Aorta (tissue), 5 donors: ENCODE data around the gene AQP12B. TPM values are rescaled to one million over a fixed set of nuclear protein-coding genes. Genes with fewer than 3 reads are reported as not detected.

Source experiments
- ATAC-seq: fragments of 200-7000 bp; cut with Tn5 transposase; one replicate; pipeline ENCODE4 v1.9.1; 2022; ENCODE audit warnings: moderate library complexity; ENCODE audit not compliant: low FRiP score
- DNase-seq, 2 donors: peaks; one replicate each; pipeline ENCODE4 v3.0.0-alpha.2; 2020
- H3K27ac ChIP-seq, 2 donors: one replicate each; pipeline ENCODE4 v1.5.1; 2013; ENCODE audit warnings: low read length in 2 of 2, mild to moderate bottlenecking in 2 of 2, moderate library complexity in 2 of 2, control low read depth in 1 of 2, inconsistent platforms in 1 of 2, low read depth in 1 of 2
- H3K27me3 ChIP-seq, 2 donors: one replicate each; pipeline ENCODE4 v1.6.1; 2013; ENCODE audit warnings: control low read depth in 1 of 2, low read length in 1 of 2, mild to moderate bottlenecking in 1 of 2, moderate library complexity in 1 of 2; ENCODE audit not compliant: insufficient read depth in 2 of 2, control insufficient read depth in 1 of 2
- H3K36me3 ChIP-seq, 2 donors: one replicate each; pipeline ENCODE4 v1.6.1; 2013; ENCODE audit warnings: control low read depth in 1 of 2, low read length in 1 of 2, mild to moderate bottlenecking in 1 of 2; ENCODE audit not compliant: insufficient read depth in 2 of 2, control insufficient read depth in 1 of 2
- H3K4me1 ChIP-seq, 2 donors: one replicate each; pipeline ENCODE4 v1.6.1; 2013; ENCODE audit warnings: low read length in 2 of 2, control low read depth in 1 of 2, mild to moderate bottlenecking in 1 of 2, moderate library complexity in 1 of 2; ENCODE audit not compliant: insufficient read depth in 2 of 2, control insufficient read depth in 1 of 2
- H3K4me3 ChIP-seq, 2 donors: one replicate each; pipeline ENCODE4 v1.5.1; 2013; ENCODE audit warnings: low read length in 2 of 2, control low read depth in 1 of 2, mild to moderate bottlenecking in 1 of 2
- H3K9me3 ChIP-seq: one replicate; pipeline ENCODE4 v1.6.1; 2013; ENCODE audit warnings: mild to moderate bottlenecking, low read length; ENCODE audit not compliant: control insufficient read depth
- WGBS, 2 donors: extraction: QIAGEN DNeasy Blood & Tissue Kit; methylation state at CpG; one replicate each; pipeline ENCODE4 v1.1.7; 2013; 5-methylcytosine and 5-hydroxymethylcytosine counted together
- intact Hi-C, 2 donors: fragments of 100-400 bp; cut with DNase I; formaldehyde crosslinking; loops; one replicate each; pipeline versions ENCODE4 v1.14.2 to v1.15.0; 2022
- polyA plus RNA-seq, 2 donors: library from polyadenylated mRNA; stranded (reverse); fragments of 200-250 nt; gene quantifications; one replicate each; pipeline ENCODE4 v1.2.3, GENCODE V29; 2013
- total RNA-seq, 2 donors: library from RNA; stranded (reverse); fragmentation: NEBNext Ultra II Directional; extraction: Animal tissue kit (Norgen Biotek cat#: 25700); gene quantifications; one replicate each; pipeline ENCODE4 v1.2.1, GENCODE V29; 2021
- donor health status: healthy with polysubstance abuse.
- donor health status: Bipolar disorder and iron deficiency.
- donor health status: DM: no; HTN: no; CAD: no.
- donor health status: DM: no; HTN: no; CAD: no.
- donor health status: DM: yes; HTN: yes; CAD: no.

AQP12B gene
- total and polyA plus RNA-seq, 4 donors = 0.38 TPM; not detected in 3

DNA sequence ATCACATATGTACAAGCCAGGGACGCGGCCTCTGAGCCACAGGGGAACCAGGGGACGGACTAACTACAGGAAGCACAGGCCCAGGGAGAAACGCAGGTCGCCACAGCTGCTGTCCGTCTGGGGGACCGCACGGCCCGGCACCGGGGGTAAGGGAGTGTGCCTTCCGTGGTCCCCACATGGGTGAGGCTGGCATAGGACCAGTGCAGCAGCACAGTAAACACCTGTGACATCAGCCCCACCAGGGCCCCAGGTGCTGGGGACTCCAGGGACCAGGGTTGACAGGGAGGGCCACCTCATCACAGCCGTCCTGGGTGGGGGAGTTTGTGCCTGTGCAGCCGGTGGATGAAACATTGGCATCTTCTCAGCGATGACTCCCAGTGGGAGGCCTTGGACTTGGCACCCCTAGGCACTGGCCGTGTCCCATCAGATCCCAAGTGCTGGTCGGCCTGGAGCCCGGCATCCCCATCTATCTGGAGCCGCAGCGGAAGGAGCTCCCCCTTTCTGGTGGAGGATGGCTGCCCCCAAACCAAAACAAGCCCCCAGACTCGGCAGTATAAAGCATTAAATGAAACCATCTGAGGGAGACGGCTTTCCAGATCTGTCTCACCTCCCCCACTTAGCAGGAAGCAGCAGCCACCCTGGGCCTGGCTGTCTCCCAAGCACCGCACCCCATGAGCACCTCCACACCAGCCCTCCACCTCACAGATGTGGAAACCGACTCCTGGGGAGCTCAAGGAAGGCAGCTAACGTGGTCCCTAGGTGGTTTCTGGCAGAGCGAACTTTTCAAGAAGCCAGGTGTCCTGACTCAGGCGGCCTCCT, 31.5 kb upstream of the AQP12B start:
- no peak for ATAC-seq
- WGBS, 2 donors = 79% methylated on average over 26 of the region's 26 CpGs
- intact Hi-C loops = no loop called here
- no peak for DNase-seq
- Histone ChIP-seq H3K36me3 (no peaks in the 10 kb centered on the region), H3K4me1 (no peaks in the 10 kb centered on the region), H3K4me3 (no peak overlapping the region), H3K9me3 (no peaks in the 10 kb centered on the region), H3K27me3 (no peaks in the 10 kb centered on the region), H3K27ac (no peak overlapping the region)

DNA sequence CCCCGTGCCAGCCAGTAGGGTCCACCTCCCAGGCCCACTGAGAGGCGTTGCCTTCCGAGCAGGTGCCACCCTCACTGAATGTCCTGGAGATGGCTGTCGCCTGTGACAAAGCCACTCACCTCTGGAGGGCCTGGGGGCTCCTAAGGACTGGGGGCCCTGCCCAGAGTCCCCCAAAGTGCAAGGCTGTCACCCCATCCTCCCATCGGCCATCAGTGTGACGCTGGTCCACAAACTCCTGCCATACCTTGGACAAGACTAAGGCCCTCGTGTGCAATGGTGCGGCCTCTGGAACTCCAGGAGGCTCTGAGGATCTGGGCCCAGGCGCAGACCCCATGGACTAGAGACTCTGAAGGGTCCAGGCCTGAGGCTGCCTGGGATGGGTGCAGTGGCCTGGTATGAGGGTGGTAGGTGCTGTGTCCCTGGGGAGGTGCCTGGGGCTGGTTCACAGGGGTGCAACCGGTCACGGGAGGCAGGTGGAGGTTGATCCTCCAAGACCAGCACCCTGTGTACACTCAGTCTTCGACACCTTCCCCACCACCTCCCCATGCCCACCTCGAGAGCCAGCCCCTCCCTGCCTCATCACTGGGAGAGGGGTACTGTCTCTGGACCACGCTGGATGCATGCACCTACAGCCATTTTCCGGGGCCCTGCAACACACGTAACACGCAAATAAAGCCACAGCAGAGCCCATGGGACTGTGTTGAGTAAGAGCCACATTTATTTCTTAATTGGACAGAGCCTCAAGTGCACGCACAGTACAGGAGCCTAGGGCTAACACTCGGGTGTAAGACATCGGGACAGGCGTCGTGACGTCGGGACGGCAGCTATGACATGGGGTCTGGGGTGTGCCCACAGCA, 30.6 kb upstream of the AQP12B start:
- no peak for DNase-seq
- Histone ChIP-seq H3K27ac (no peak overlapping the region), H3K36me3 (no peaks in the 10 kb centered on the region), H3K27me3 (no peaks in the 10 kb centered on the region), H3K9me3 (no peaks in the 10 kb centered on the region), H3K4me3 (no peak overlapping the region), H3K4me1 (no peaks in the 10 kb centered on the region)
- ATAC-seq = no peak
- 86 to 88% methylated on average over 25 of the region's 25 CpGs for WGBS, 2 donors
- intact Hi-C loops = no loop called here

DNA sequence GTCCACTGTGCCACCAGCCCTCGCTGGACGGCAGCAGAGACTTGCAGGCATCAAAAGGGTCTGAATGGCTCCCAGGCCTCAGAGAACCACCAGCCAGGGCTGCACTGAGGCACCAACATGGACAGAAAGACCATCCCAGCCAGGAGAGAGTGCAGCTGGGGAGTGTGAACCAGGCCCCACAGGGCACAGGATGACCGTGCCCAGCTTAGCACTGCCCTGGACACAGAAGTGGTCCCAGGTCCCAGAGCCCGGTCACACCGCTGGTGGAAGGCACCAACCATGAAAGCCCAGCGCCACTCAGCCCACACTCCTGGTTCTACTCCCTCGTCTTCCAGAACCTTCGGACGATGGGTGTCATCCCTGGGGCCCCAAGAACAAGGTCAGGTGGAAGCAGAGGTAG, 29.4 kb upstream of the AQP12B start:
- Histone ChIP-seq H3K4me1 (no peaks in the 10 kb centered on the region), H3K36me3 (no peaks in the 10 kb centered on the region), H3K4me3 (no peak overlapping the region), H3K27ac (no peak overlapping the region), H3K9me3 (no peaks in the 10 kb centered on the region), H3K27me3 (no peaks in the 10 kb centered on the region)
- ATAC-seq = no peak
- intact Hi-C loops = no loop called here
- DNase-seq = no peak
- WGBS, 2 donors = 90% methylated on average over 9 of the region's 9 CpGs

GRCh38 chr2:240711701-240712100, 29.0 kb upstream of the AQP12B start:
- Histone ChIP-seq H3K36me3 (no peaks in the 10 kb centered on the region), H3K4me3 (no peak overlapping the region), H3K4me1 (no peaks in the 10 kb centered on the region), H3K27me3 (no peaks in the 10 kb centered on the region), H3K9me3 (no peaks in the 10 kb centered on the region), H3K27ac (no peak overlapping the region)
- 71 to 76% methylated on average over 5 of the region's 5 CpGs for WGBS, 2 donors
- DNase-seq (no peak), ATAC-seq (no peak)
- intact Hi-C loops = no loop called here

DNA sequence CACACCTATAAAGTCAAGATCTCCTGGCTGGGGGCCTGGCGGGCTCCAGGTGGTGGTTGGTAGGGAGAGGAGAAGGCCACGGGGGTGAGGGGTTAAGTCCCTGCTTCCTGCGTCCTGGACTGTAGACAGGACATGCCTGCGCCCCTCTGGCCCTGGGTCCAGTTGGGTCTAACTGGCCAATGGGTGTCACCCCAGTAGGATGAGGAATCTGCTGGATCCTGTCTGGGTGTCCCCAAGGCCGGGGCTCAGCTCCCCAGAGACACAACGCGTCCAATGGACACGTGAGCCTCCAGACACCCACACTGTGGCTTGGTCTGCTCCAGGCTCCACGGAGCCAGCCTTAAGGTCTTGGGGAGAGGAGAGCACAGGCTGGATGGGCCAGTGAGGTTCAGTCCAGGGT, 28.6 kb upstream of the AQP12B start:
- WGBS, 2 donors = 89 to 90% methylated on average over 9 of the region's 9 CpGs
- Histone ChIP-seq H3K9me3 (no peaks in the 10 kb centered on the region), H3K4me1 (no peaks in the 10 kb centered on the region), H3K4me3 (no peak overlapping the region), H3K36me3 (no peaks in the 10 kb centered on the region), H3K27me3 (no peaks in the 10 kb centered on the region), H3K27ac (no peak overlapping the region)
- DNase-seq = no peak
- ATAC-seq = no peak
- intact Hi-C loops = no loop called here

- intact Hi-C loops = loop anchor here (10.0 kb wide), 1 partner anchor 194 kb away; no protein-coding TSS in a partner anchor
- H3K36me3 ChIP-seq = no peaks in the 10 kb centered on the region
- no peaks in the 10 kb centered on the region for H3K27me3 ChIP-seq
- H3K4me1 ChIP-seq = no peaks in the 10 kb centered on the region
- no peaks in the 10 kb centered on the region for H3K9me3 ChIP-seq
- 67 to 70% methylated on average over 7 of the region's 7 CpGs for WGBS, 2 donors
- no peak overlapping the region for H3K27ac ChIP-seq
- ATAC-seq (no peak), DNase-seq (no peak)
- H3K4me3 ChIP-seq = no peak overlapping the region
These were observed 25.8 kb upstream of the AQP12B start for GRCh38 chr2:240708457-240708856.

- DNase-seq (no peak), ATAC-seq (no peak)
- Histone ChIP-seq H3K27ac (no peak overlapping the region), H3K4me3 (no peak overlapping the region), H3K4me1 (no peaks in the 10 kb centered on the region), H3K9me3 (no peaks in the 10 kb centered on the region), H3K36me3 (no peaks in the 10 kb centered on the region), H3K27me3 (no peaks in the 10 kb centered on the region)
- 64 to 66% methylated on average over 10 of the region's 10 CpGs for WGBS, 2 donors
- intact Hi-C loops = loop anchor here (10.0 kb wide), 1 partner anchor 193 kb away; no protein-coding TSS in a partner anchor
These were observed 25.1 kb upstream of the AQP12B start for GRCh38 chr2:240707821-240708220.

DNA sequence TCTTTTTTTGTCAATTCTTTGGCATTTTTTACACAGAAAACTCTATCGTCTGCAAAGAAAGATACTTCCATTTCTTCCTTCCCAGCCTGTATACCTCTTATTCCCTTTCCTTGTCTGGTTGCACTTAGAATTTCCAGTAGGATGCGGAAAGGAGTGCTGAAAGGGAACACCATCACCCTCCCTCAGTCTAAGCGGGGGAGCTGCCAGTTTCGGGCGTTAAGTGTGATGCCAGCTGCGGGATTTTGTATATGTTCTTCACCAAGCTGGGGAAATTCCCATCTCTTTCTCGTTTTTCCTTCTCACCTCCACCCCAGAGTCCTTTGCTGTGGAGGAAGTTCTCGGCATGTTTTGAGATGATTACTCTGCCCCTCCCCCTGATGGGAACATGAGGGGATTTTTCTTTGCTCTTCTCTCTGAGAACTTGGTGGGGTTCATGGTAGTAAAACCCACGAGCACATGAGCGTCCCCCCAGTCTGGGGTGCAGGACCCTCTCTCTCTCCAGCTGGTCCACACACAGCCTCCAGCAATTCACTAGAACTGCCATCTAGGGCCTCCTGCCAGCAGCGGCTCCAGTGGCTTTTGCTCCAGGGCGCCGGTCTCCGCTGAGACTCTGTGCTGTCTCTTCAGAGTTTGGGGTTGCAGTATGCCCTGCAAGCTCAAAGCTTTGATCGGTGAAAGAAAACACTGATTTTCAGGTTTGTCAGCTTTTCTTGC, 24.5 kb upstream of the AQP12B start:
- Histone ChIP-seq H3K4me3 (no peak overlapping the region), H3K27ac (no peak overlapping the region), H3K36me3 (no peaks in the 10 kb centered on the region), H3K9me3 (no peaks in the 10 kb centered on the region), H3K27me3 (no peaks in the 10 kb centered on the region), H3K4me1 (no peaks in the 10 kb centered on the region)
- DNase-seq = no peak
- 56 to 62% methylated on average over 15 of the region's 15 CpGs for WGBS, 2 donors
- intact Hi-C loops = loop anchor here (10.0 kb wide), 1 partner anchor 192 kb away; no protein-coding TSS in a partner anchor
- no peak for ATAC-seq
